Measurements from ENCODE around the gene FAM174B.

- TF ChIP-seq CTCF (IDR thresholded peaks at IDR 0.05), result peak in 1 of 4 experiments; percentile 43
- peak; percentile 43 for TF ChIP-seq POLR2A (IDR thresholded peaks at IDR 0.05)
These were observed at the start of gene FAM174B for GRCh38 chr15:92655178-92655995.

Measured in prostate gland (tissue), 2 donors.